GM12872 (cell line): Measurements from ENCODE around the gene RYR3.

Experiments
- TF ChIP-seq, protein P1 (sequence below): IDR thresholded peaks from 3 replicates; pipeline ENCODE4 v1.5.1; 2011; ENCODE audit warnings: low read depth, mild to moderate bottlenecking, low read length, moderate library complexity; ENCODE audit not compliant: insufficient read depth

RYR3 gene

DNA sequence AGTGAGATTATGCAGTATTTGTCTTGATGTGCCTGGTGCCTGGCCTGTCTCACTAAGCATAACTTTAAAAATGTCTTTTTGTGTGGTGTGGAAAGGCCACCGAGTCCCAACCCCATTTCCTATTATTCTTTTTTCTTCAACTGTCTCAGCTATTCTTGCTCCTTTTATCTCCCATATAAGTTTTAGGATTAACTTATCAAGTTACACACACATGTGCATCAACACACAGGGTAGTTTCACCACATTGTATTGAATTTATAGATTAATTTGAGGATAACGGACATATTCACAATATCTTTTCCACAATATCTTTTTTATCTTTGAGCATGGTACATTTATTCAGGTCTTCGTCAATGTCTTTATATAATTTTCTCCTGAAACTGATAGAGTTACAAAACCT is 127.6 kb downstream of the RYR3 start:
- TF ChIP-seq, protein P1, sequence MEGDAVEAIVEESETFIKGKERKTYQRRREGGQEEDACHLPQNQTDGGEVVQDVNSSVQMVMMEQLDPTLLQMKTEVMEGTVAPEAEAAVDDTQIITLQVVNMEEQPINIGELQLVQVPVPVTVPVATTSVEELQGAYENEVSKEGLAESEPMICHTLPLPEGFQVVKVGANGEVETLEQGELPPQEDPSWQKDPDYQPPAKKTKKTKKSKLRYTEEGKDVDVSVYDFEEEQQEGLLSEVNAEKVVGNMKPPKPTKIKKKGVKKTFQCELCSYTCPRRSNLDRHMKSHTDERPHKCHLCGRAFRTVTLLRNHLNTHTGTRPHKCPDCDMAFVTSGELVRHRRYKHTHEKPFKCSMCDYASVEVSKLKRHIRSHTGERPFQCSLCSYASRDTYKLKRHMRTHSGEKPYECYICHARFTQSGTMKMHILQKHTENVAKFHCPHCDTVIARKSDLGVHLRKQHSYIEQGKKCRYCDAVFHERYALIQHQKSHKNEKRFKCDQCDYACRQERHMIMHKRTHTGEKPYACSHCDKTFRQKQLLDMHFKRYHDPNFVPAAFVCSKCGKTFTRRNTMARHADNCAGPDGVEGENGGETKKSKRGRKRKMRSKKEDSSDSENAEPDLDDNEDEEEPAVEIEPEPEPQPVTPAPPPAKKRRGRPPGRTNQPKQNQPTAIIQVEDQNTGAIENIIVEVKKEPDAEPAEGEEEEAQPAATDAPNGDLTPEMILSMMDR, result no peak

DNA sequence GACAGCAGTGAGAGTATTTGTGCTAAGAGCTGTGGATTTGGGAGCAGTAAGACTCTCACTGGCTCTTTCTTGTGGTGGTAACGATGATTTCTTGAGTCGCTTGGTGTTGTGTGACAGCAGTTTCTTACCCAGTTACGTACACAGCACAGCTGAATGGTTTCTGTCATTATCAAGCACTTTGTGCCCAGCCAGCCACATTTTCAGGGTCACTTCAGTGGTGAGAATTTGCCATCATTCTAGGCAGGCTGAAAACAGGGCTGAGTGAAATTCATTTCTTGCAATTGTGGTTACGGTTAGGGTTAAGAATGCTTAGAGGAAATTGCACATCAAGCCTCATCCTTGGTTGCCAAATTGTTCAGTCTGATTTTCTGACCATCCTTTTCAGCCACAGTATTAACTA is 130.1 kb downstream of the RYR3 start:
- TF ChIP-seq, protein P1, result no peak

GRCh38 chr15:33442449-33442848 is 131.7 kb downstream of the RYR3 start:
- TF ChIP-seq, protein P1, result no peak

- TF ChIP-seq, protein P1, result no peak
Observed at GRCh38 chr15:33443708-33444107, 132.9 kb downstream of the RYR3 start.

DNA sequence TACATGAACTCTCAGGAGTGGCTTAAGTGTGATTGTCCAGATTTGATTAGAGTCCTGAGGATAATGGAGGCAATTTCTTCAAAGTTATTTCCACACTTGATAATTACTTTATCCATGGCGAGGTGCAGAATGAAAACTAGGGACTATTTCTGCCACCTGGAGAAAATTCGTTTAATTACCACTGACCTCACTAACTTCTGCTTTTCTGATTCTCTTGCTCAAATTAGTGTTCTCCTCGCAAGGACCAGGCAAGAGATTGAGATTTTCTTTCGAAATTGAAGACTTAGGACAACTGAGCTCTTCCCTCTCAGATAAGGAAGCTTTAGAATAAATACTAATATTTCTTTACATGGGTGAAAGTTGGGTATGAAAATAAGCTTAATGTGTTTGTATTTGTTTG is 135.2 kb downstream of the RYR3 start:
- TF ChIP-seq, protein P1, result no peak

GRCh38 chr15:33448151-33448550 is 137.4 kb downstream of the RYR3 start:
- TF ChIP-seq, protein P1, result no peak

GRCh38 chr15:33448961-33449606 is 138.3 kb downstream of the RYR3 start:
- TF ChIP-seq, protein P1, result no peak
